GM18502 (cell line): Measurements from ENCODE around the gene OR8G5.
"Not testable (repeated sequence)": the region's sequence is repeated elsewhere in the genome, so short reads cannot be mapped to it uniquely, and the experiment has no call there.

Experiments used
- ATAC-seq: cut with Tn5 transposase; IDR thresholded peaks from one replicate; pipeline ENCODE4 v1.9.1; 2021; ENCODE audit warnings: mild to moderate bottlenecking; ENCODE audit not compliant: unreplicated experiment, poor library complexity

Gene OR8G5

GRCh38 chr11:124256076-124256475 is at the start of gene OR8G5:
TSS of gene OR8G5 (plus strand) at chr11:124256376. CDS start at chr11:124264932, 8,556 bp downstream.
- no peak for ATAC-seq

GRCh38 chr11:124207102-124207792 is 48.9 kb upstream of the OR8G5 start:
- ATAC-seq = no peak

GRCh38 chr11:124209824-124210357 is 46.3 kb upstream of the OR8G5 start:
- no peak for ATAC-seq

- ATAC-seq = no peak
Measured at GRCh38 chr11:124210421-124210820, 45.8 kb upstream of the OR8G5 start.

GRCh38 chr11:124211321-124211720 is 44.9 kb upstream of the OR8G5 start:
- ATAC-seq = no peak

- ATAC-seq = no peak
Measured at GRCh38 chr11:124214027-124214426, 42.1 kb upstream of the OR8G5 start.

GRCh38 chr11:124219126-124219525 is 37.0 kb upstream of the OR8G5 start:
- ATAC-seq = no peak

GRCh38 chr11:124222407-124222806 is 33.8 kb upstream of the OR8G5 start:
- no peak for ATAC-seq

GRCh38 chr11:124224618-124225423 is 31.4 kb upstream of the OR8G5 start:
- ATAC-seq = not testable (repeated sequence)

GRCh38 chr11:124225471-124225870 is 30.7 kb upstream of the OR8G5 start:
- no peak for ATAC-seq

GRCh38 chr11:124233376-124233775 is 22.8 kb upstream of the OR8G5 start:
- ATAC-seq = no peak

GRCh38 chr11:124238512-124238911 is 17.7 kb upstream of the OR8G5 start:
- no peak for ATAC-seq

- no peak for ATAC-seq
Measured at GRCh38 chr11:124240621-124241397, 15.4 kb upstream of the OR8G5 start, which contains the start of gene OR8G1. TSS of gene OR8G1 (plus strand) at chr11:124241095. CDS start at chr11:124249676, 8,581 bp downstream.

GRCh38 chr11:124249869-124250268 is 6.3 kb upstream of the OR8G5 start:
- not testable (repeated sequence) for ATAC-seq

- ATAC-seq = not testable (repeated sequence)
Measured at GRCh38 chr11:124265041-124265440, 8.9 kb downstream of the OR8G5 start.

- not testable (repeated sequence) for ATAC-seq
Measured at GRCh38 chr11:124270886-124271285, 14.7 kb downstream of the OR8G5 start.

- no peak for ATAC-seq
Measured at GRCh38 chr11:124274000-124274399, 17.8 kb downstream of the OR8G5 start.

- ATAC-seq = no peak
Measured at GRCh38 chr11:124276081-124276480, 19.9 kb downstream of the OR8G5 start.

- ATAC-seq = no peak
Measured at GRCh38 chr11:124277207-124277606, 21.0 kb downstream of the OR8G5 start.

GRCh38 chr11:124277804-124278203 is 21.6 kb downstream of the OR8G5 start:
- ATAC-seq = no peak
